Stimulated activated naive CD8-positive, alpha-beta T cell treated with anti-CD3 and anti-CD28 coated beads, Interleukin-15, amount 100 ng/mL, for 72 hours (primary cell): ENCODE measurements around the gene LDLRAD3.

Experiments used
- ATAC-seq: fragments of 150-1000 bp; cut with Tn5 transposase; 2 replicates; pipeline ENCODE4 v1.10.0; 2021; ENCODE audit warnings: mild to moderate bottlenecking, moderate library complexity
- DNase-seq, 2 donors: peaks; one replicate each; pipeline ENCODE4 v3.0.0; 2021 to 2022
- H3K27ac Mint-ChIP-seq, 2 donors: one replicate each; pipeline ENCODE4 v1.8.0; 2022; ENCODE audit warnings: mild to moderate bottlenecking in 2 of 2, mixed read lengths in 2 of 2, moderate library complexity in 2 of 2
- H3K27me3 Mint-ChIP-seq: one replicate; pipeline ENCODE4 v1.8.0; 2022; ENCODE audit warnings: mixed read lengths
- H3K4me1 Mint-ChIP-seq: one replicate; pipeline ENCODE4 v1.8.0; 2022; ENCODE audit warnings: mild to moderate bottlenecking, mixed read lengths
- H3K4me3 Mint-ChIP-seq, 2 donors: one replicate each; pipeline ENCODE4 v1.8.0; 2022; ENCODE audit warnings: mild to moderate bottlenecking in 2 of 2, mixed read lengths in 2 of 2, moderate library complexity in 1 of 2
- H3K9me3 Mint-ChIP-seq, 2 donors: one replicate each; pipeline ENCODE4 v1.8.0; 2022; ENCODE audit warnings: mixed read lengths in 2 of 2

The LDLRAD3 gene

GRCh38 chr11:35916270-35916669 is 27.6 kb upstream of the LDLRAD3 start:
- ATAC-seq: no peak
- Mint-ChIP-seq H3K27ac (no peak overlapping the region), H3K4me3 (no peak overlapping the region), H3K4me1 (no peaks in the 10 kb centered on the region), H3K27me3 (peaks cover 24% of the 10 kb centered on the region), H3K9me3 (no peaks in the 10 kb centered on the region)
- DNase-seq: no peak

- no peak for ATAC-seq
- H3K27me3 Mint-ChIP-seq: peaks cover 24% of the 10 kb centered on the region
- no peak overlapping the region for H3K4me3 Mint-ChIP-seq
- no peaks in the 10 kb centered on the region for H3K4me1 Mint-ChIP-seq
- H3K27ac Mint-ChIP-seq: no peak overlapping the region
- DNase-seq: no peak
- H3K9me3 Mint-ChIP-seq: no peaks in the 10 kb centered on the region
These were observed 26.2 kb upstream of the LDLRAD3 start for GRCh38 chr11:35917676-35918075.

DNA sequence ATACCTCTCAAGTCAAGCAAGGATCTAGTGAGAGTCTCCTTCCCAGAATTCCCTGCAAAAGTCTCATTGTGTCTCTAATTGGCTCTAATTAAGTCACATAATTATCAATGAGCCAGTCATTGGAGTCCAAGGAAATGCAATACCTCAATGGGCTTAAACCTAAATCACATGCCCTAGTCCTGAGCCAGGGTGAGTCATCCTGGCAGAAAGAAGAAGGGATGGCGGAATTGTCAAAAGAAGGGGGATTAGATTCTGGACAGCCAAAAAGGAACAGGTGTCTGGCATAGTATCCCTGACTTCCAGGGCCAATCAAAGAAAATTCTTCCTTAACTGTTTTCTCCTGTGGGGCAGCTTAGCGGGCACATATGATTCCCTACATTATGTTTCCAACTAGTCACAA is 25.1 kb upstream of the LDLRAD3 start:
- ATAC-seq (no peak), DNase-seq (no peak)
- H3K27ac Mint-ChIP-seq: no peak overlapping the region
- H3K27me3 Mint-ChIP-seq: peaks cover 24% of the 10 kb centered on the region
- no peak overlapping the region for H3K4me3 Mint-ChIP-seq
- H3K4me1 Mint-ChIP-seq: no peaks in the 10 kb centered on the region
- no peaks in the 10 kb centered on the region for H3K9me3 Mint-ChIP-seq

- no peaks in the 10 kb centered on the region for H3K9me3 Mint-ChIP-seq
- ATAC-seq: no peak
- no peak overlapping the region for H3K4me3 Mint-ChIP-seq
- peaks cover 24% of the 10 kb centered on the region for H3K27me3 Mint-ChIP-seq
- no peak overlapping the region for H3K27ac Mint-ChIP-seq
- no peaks in the 10 kb centered on the region for H3K4me1 Mint-ChIP-seq
- no peak for DNase-seq
These were observed 24.6 kb upstream of the LDLRAD3 start for GRCh38 chr11:35919244-35919643.

GRCh38 chr11:35923452-35923851 is 20.4 kb upstream of the LDLRAD3 start:
- H3K4me1 Mint-ChIP-seq: no peaks in the 10 kb centered on the region
- no peak overlapping the region for H3K4me3 Mint-ChIP-seq
- no peak for DNase-seq
- no peak overlapping the region for H3K27ac Mint-ChIP-seq
- H3K9me3 Mint-ChIP-seq: no peaks in the 10 kb centered on the region
- H3K27me3 Mint-ChIP-seq: peaks cover 23% of the 10 kb centered on the region
- no peak for ATAC-seq

DNA sequence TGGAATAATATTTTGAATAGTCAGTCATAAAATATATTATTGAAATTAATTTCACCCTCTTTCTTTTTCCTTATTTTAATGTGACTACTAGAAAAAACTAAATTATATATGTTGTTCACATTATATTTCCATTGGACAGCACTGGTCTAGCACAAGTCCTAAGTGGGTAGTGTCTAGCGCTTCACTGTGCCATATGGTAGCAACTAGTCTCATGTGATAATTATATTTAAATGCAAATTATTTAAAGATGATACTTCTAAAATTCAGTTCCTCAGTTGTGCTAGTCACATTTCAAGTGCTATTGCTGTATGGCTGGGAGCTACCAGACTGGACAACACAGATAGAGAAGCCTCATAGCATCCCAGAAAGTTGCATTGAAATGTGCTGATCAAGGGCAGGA is 19.1 kb upstream of the LDLRAD3 start:
- H3K4me3 Mint-ChIP-seq: no peak overlapping the region
- no peak overlapping the region for H3K27ac Mint-ChIP-seq
- ATAC-seq: no peak
- no peaks in the 10 kb centered on the region for H3K9me3 Mint-ChIP-seq
- no peak for DNase-seq
- peaks cover 9% of the 10 kb centered on the region for H3K27me3 Mint-ChIP-seq
- no peaks in the 10 kb centered on the region for H3K4me1 Mint-ChIP-seq

DNA sequence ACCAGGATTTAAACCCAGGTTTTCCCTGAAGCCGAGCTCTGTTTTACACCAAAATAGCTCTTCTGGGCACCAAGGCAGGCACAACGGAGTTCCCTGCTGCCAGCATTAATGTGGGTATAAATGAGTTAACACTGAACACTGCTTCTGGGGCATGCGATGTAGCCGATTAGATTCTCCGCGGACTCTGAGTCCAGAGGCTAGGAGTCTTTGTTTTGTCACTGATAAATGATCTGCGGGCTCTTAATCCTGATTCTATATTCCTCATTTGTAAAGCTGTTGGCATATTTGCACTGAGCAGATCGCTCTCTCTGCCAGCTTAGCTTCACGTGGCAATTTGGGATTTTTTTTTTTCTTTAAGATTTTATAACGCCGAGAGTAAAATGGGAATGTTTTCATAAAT is 16.8 kb upstream of the LDLRAD3 start:
- ATAC-seq (no peak), DNase-seq (no peak)
- no peak overlapping the region for H3K4me3 Mint-ChIP-seq
- no peak overlapping the region for H3K27ac Mint-ChIP-seq
- H3K4me1 Mint-ChIP-seq: no peaks in the 10 kb centered on the region
- H3K9me3 Mint-ChIP-seq: peaks cover 0 to 3% of the 10 kb centered on the region in 2 donors
- peaks cover 14% of the 10 kb centered on the region for H3K27me3 Mint-ChIP-seq

DNA sequence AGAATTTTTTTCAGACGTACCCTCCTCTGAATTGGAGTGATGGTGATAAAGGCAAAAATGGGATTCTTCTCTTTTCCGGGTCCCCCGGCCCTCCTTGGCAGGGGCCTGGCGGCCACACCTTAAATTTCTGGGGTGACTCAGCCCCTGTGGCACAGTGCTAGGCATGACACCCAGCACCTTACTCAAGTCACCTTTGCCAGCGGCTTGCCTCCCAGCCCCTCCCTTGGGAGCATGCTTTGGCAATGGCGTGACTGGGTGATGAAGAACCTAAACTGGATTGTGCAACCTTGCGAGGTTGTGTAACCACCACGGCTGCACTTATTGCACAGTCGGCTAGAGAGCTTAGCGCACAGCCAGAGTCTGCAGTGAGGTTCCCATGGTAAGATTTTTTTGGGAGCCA is 16.2 kb upstream of the LDLRAD3 start:
- ATAC-seq: no peak

DNA sequence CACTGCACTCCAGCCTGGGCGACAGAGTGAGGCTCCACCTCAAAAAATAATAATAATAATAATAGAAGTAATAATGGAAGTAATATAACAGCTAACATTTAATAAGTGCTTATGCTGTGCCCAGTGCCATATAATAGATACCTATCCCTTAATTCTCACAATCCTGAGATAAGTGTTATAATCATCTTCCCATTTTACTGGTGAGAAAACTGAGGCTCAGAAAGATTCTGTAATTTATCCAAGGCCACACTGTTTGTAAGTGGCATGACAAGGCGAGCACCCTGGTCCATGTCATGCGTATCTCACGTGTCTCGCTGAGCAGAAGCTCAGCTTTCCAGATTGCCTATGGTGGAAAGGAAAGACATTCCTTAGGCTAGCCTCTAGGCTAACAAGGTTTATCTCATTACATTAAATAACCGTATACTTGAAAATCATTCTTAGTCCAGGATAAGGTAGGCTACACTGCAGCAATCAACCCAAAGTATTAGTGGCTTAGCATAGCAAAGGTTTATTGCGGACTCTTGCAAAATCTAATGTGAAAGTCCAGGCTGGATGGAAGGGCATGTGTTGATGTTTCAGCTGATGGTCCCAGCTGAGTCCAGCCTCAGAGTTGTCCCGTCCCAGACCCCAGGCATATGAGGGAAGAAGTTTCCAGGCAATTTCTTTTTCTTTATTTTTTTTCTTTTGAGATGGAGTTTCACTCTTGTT is 15.0 kb upstream of the LDLRAD3 start:
- DNase-seq (no peak), ATAC-seq (no peak)
- H3K4me3 Mint-ChIP-seq: no peak overlapping the region
- peaks cover 32% of the 10 kb centered on the region for H3K27me3 Mint-ChIP-seq
- no peaks in the 10 kb centered on the region for H3K4me1 Mint-ChIP-seq
- peaks cover 0 to 5% of the 10 kb centered on the region in 2 donors for H3K9me3 Mint-ChIP-seq
- H3K27ac Mint-ChIP-seq: no peak overlapping the region

More for the DNA sequence above, 16.2 kb upstream of the LDLRAD3 start:
- H3K27me3 Mint-ChIP-seq: peaks cover 20% of the 10 kb centered on the region
- DNase-seq: no peak
- no peak overlapping the region for H3K27ac Mint-ChIP-seq
- no peak overlapping the region for H3K4me3 Mint-ChIP-seq
- H3K9me3 Mint-ChIP-seq: peaks cover 0 to 5% of the 10 kb centered on the region in 2 donors
- no peaks in the 10 kb centered on the region for H3K4me1 Mint-ChIP-seq

DNA sequence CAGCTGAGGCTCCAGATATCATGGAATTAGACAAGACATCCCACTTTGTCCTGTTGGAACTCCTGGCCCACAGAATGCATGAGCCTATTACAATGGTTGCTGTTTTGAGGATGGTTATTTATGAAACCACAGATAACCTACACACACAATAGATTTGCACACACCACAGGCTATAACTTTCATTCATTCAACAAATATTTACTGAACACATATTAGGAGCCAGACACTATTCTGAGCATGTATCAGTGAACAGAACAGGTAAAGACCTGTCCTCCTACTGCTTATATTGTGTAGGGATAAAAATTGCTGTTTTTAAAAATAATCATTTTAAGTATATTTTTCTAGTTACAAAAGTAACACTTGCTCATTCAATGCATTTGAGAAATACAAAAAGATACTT is 13.4 kb upstream of the LDLRAD3 start:
- ATAC-seq (no peak), DNase-seq (no peak)
- peaks cover 38% of the 10 kb centered on the region for H3K27me3 Mint-ChIP-seq
- H3K4me1 Mint-ChIP-seq: no peaks in the 10 kb centered on the region
- no peak overlapping the region for H3K4me3 Mint-ChIP-seq
- H3K27ac Mint-ChIP-seq: no peak overlapping the region
- peaks cover 0 to 5% of the 10 kb centered on the region in 2 donors for H3K9me3 Mint-ChIP-seq

- no peak overlapping the region for H3K4me3 Mint-ChIP-seq
- peaks cover 0 to 5% of the 10 kb centered on the region in 2 donors for H3K9me3 Mint-ChIP-seq
- no peaks in the 10 kb centered on the region for H3K4me1 Mint-ChIP-seq
- ATAC-seq (no peak), DNase-seq (no peak)
- H3K27ac Mint-ChIP-seq: no peak overlapping the region
- H3K27me3 Mint-ChIP-seq: peaks cover 40% of the 10 kb centered on the region
These were observed 11.7 kb upstream of the LDLRAD3 start for GRCh38 chr11:35932121-35932520.

- H3K9me3 Mint-ChIP-seq: peaks cover 0 to 5% of the 10 kb centered on the region in 2 donors
- H3K27me3 Mint-ChIP-seq: peaks cover 40% of the 10 kb centered on the region
- DNase-seq (no peak), ATAC-seq (no peak)
- H3K27ac Mint-ChIP-seq: no peak overlapping the region
- H3K4me3 Mint-ChIP-seq: no peak overlapping the region
- no peaks in the 10 kb centered on the region for H3K4me1 Mint-ChIP-seq
These were observed 11.1 kb upstream of the LDLRAD3 start for GRCh38 chr11:35932681-35933319.

- H3K9me3 Mint-ChIP-seq: peaks cover 0 to 5% of the 10 kb centered on the region in 2 donors
- DNase-seq (no peak), ATAC-seq (no peak)
- no peak overlapping the region for H3K27ac Mint-ChIP-seq
- no peaks in the 10 kb centered on the region for H3K4me1 Mint-ChIP-seq
- H3K27me3 Mint-ChIP-seq: peaks cover 41% of the 10 kb centered on the region
- H3K4me3 Mint-ChIP-seq: no peak overlapping the region
These were observed 10.5 kb upstream of the LDLRAD3 start for GRCh38 chr11:35933320-35933871.

DNA sequence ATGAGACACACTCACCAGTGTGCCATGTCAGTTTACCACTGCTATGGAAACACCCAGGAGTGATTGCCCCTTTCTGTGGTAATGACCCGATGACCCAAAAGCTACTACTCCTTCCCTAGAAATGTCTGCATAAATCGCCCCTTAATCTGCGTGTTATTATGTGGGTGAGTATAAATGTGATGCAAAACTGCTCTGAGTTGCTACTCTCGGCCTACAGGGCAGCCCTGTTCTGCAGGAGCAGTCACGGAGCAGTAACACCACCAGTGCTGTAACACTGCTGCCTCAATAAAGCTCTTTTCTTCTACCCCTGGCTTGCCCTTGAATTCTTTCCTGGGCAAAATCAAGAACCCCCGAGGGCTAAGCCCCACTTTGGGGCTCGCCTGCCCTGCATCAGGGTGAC is 9.6 kb upstream of the LDLRAD3 start:
- ATAC-seq (no peak), DNase-seq (no peak)
- Mint-ChIP-seq H3K27ac (no peak overlapping the region), H3K9me3 (peaks cover 0 to 5% of the 10 kb centered on the region in 2 donors), H3K4me1 (no peaks in the 10 kb centered on the region), H3K27me3 (peaks cover 48% of the 10 kb centered on the region), H3K4me3 (no peak overlapping the region)

GRCh38 chr11:35934981-35935380 is 8.9 kb upstream of the LDLRAD3 start:
- no peak for DNase-seq
- no peak for ATAC-seq
- H3K27me3 Mint-ChIP-seq: peaks cover 48% of the 10 kb centered on the region
- H3K4me1 Mint-ChIP-seq: no peaks in the 10 kb centered on the region
- H3K27ac Mint-ChIP-seq: no peak overlapping the region
- no peak overlapping the region for H3K4me3 Mint-ChIP-seq
- peaks cover 0 to 5% of the 10 kb centered on the region in 2 donors for H3K9me3 Mint-ChIP-seq

DNA sequence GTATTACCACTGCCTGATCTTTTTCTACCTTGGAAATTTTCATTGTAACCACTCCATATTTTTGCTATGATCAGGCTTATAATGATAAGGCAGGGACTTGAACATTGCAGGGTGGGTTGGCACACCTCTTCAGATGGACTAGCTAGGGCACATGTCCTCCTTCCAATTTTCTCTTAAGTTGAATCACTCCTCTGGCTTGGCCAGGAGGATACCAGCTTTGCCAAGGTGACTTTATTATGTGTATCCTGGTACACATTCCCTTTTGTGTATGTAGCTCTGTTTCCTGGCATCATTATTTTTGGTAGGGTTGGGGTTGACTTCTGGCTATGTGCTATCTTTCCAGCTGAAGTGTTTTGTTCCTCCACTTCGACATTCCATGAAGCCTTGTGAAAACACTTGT is 8.5 kb upstream of the LDLRAD3 start:
- DNase-seq: no peak
- Mint-ChIP-seq H3K27ac (no peak overlapping the region), H3K4me1 (no peaks in the 10 kb centered on the region), H3K4me3 (no peak overlapping the region), H3K27me3 (peaks cover 48% of the 10 kb centered on the region), H3K9me3 (peaks cover 0 to 5% of the 10 kb centered on the region in 2 donors)
- no peak for ATAC-seq
